ENCODE measurements around the gene CDKN1A.
A peak's percentile ranks its signal among the peaks of the same experiment; 100 is the strongest.
"Not testable (repeated sequence)": the region's sequence is repeated elsewhere in the genome, so short reads cannot be mapped to it uniquely, and the experiment has no call there.

CDKN1A gene

DNA sequence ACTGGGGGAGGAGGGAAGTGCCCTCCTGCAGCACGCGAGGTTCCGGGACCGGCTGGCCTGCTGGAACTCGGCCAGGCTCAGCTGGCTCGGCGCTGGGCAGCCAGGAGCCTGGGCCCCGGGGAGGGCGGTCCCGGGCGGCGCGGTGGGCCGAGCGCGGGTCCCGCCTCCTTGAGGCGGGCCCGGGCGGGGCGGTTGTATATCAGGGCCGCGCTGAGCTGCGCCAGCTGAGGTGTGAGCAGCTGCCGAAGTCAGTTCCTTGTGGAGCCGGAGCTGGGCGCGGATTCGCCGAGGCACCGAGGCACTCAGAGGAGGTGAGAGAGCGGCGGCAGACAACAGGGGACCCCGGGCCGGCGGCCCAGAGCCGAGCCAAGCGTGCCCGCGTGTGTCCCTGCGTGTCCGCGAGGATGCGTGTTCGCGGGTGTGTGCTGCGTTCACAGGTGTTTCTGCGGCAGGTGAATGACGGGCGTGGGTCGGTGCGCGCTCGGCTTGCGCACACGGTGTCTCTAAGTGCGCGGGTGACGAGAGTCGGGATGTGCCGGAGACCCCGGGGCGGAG lies at the start of gene CDKN1A:
Gene CDKN1A, plus strand, starts transcription at position 227 of the 555 bp plus-strand sequence. CDS start 5,388 bp downstream, outside the sequence.
- DNase-seq, result peak; percentile 75 to 82

DNA sequence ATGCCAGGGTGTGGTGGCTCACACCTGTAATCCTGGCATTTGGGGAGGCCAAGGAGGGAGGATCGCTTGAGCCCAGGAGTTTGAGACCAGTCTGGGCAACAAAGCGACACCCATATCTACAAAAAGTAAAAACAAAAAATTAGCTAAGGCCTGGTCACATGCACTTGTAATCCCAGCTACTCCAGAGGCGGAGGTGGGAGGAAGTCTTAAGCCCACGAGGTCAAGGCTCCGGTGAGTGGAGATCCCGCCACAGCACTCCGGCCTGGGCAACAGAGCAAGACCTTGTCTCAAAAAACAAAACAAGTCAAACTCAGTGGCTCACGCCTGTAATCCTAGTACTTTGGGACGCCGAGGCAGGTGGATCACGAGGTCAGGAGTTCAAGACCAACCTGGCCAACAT lies 48.7 kb upstream of the CDKN1A start:
- DNase-seq, result no peak

DNA sequence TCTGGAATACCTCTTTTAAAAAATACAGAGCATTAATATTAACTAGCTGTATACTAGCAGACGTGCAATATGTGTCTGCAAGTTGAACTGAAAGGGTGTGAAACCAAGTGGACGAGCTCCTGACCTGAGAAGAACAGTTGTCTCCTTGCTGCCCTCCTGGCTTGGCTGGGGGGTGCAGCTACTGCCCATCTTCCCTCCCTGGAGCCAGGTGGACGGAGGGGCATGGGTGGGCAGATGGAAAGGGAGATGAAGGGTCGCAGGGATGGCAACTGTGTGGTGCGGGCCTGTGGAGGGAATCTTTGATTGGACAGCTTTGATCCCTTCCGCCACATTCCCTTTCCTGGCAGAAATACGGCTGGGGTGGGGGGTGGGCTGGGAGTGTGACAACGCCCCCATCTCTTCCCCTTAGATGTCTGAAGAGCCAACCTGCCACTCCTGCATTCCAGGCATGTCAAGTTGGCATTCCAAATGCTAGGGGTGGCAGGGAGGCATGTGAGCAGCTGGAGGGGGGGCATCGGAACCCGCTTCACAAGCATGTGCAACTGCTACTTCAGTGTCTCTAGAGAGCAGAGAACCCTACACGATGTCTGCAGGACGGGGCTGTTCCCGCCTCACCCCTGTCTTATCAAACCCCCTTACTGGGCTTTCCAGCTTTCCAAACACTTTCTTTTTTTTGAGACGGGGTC lies 47.0 kb upstream of the CDKN1A start:
- DNase-seq, result no peak

DNA sequence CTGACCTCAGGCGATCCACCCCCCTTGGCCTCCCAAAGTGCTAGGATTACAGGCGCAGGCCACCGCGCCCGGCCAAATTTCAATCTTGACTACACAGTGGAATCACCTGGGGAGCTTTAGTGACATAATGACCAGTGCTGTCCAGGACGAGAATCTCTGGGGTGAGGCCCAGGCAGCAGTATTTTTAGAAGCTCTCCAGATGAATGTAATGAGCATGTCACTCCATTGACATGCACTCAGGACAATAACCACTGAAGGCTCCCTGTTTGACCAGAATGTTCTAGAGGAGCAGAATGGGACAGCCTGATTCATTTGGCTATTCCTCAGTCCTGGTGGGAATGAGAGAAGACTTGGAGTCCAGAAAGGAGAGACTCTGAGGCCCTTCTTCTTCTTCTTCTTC lies 45.1 kb upstream of the CDKN1A start:
- no peak for DNase-seq

DNA sequence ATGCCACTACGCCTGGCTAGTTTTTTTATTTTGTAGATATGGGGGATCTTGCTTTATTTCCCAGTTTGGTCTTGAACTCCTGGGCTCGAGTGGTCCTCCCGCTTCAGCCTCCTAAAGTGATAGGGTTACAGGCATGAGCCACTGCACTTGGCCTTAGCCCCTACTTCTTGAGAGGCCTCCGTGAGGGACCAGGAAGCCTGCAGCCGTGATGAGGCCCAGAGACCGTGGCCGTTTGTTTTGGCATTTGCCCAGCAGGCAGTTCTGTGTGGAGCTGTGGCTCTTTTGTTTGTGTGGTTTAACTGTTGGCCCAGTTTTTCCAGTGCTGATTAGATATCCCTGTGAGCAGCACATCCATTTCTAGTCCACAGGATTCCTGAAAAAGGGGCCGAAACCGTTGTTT lies 44.6 kb upstream of the CDKN1A start:
- DNase-seq, result no peak

DNA sequence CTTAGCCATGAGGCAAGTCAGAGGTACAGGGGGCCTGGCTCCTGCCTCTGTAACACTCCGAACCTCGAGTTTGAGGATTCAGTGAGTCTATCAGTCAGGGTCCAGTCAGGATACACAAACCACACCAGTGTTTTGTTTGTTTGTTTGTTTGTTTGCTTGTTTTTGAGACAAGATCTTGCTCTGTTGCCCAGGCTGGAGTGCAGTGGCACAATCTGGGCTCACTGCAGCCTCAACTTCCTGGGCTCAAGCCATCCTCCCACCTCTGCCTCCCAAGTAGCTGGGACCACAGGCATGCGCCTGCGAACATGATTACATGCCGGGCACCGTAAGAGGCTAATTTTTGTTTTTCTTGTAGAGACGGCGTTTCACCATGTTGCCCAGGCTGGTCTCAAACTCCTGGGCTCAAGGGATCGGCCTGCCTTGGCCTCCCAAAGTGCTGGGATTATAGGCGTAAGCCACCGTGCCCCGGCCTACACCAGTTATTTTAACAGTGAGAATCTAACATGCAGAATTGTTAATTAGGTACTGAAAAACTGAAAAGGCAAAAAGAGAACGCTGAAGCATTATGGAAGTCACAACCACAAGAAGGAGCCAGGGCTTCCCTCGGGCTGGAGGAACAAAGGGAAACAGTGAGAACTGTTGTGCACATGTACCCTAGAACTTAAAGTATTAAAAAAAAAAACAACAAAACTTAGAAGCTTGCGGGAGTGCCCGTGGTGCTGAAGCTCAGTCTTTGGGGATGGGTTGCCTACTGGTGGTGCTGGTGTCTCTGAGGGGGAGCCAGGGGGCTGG lies 44.0 kb upstream of the CDKN1A start:
- DNase-seq, result no peak

DNA sequence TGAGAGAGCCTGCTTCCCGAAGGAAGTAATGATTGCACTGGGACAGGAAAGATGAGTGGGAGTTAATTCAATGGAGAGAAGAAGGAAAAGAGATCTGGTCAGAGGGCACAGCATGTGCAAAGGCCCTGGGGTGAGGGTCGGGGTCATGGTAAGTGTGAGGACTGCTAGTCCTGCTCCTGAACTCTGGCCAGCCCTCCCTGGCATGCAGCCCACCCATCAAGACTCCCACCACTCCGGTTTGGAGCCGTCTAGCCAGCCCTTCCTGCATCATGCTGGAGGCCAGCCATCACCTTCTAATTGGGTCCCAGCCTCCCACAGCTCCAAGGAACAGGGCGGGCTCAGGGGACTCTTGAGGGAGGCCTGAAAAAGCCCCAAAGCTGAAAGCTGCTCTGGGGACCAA lies 42.2 kb upstream of the CDKN1A start:
- no peak for DNase-seq

DNA sequence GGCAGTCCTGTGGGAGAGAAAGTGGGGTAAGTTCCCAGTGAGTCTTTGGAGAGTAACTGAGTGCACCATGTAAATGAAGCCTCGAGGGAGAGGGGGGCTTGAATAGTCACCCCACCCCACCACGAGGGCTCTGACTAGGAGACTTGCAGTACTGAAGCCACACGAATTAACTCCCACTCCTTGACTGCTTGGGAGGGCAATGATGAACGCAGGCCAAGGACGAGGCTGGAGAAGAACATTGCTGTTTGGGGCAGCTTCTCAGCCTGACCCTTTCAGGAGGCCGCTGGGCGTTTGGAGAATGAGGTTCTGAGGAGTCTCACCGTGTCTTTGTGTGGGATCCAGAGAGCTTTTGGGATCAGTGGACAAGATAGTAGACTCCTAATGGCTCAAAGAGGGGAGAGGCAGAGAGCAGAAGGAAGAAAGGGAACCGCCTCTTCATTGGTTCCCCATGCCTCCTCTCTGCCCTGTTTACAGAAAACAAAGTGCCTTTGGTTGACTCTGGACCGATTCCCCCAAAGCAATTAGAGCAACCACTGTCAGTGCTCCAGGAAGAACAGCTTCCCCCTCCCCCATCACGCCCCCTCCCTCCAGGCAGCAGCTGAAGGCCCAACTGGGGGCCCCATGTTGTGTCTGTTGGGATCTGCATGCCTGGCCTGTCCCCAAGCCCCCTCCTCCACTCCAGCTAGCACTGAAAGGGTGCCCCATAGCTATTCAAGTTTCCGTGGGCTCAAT lies 41.7 kb upstream of the CDKN1A start:
- DNase-seq, result no peak

DNA sequence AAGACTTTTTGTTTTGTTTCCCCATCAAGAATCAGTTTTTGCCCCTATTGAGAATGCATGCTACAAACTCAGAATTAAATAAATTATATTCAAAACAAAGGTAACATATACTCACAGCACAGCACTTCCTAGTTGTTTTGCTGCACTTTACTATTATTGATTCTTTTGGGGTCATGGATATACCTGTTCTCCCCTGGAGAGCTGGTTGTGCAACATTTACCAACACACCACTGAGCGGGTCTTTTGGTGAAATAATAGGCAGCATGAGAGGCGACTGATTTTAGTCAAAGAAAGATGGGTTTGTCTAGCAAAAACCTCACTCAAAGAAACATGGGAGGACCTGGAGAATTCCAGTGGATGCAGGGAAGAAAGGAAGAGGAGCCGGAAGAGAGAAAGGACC lies 39.9 kb upstream of the CDKN1A start:
- no peak for DNase-seq

DNA sequence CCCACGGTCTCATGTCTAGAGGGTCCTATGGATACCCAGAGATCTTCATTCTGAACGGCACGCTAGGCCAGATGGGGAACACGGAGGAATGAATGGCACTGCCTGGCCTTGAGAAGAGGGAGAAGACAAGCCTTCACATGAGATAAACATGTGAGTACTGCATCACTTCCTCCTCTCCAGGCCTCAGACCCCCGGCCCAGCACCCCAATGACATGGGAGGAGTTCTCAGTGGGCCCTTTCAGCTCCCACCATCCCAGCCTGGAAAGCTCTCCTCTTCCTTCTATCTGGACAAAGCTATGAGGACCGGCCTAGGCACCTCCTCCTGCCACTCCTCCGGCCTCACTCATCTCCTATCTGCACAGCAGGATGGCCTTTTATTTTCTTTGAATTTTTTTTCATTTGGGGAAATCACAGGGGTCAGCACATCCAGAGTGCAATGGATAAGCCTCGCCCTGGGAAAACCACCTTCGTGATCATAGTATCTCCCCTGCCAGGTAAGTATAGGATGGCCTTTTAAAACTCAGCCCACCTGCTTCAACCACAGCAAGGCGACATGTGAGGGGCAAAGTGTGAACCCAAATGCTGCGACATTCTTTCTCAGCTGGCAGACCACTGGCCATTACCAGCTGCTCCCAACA lies 39.2 kb upstream of the CDKN1A start:
- DNase-seq, result no peak

DNA sequence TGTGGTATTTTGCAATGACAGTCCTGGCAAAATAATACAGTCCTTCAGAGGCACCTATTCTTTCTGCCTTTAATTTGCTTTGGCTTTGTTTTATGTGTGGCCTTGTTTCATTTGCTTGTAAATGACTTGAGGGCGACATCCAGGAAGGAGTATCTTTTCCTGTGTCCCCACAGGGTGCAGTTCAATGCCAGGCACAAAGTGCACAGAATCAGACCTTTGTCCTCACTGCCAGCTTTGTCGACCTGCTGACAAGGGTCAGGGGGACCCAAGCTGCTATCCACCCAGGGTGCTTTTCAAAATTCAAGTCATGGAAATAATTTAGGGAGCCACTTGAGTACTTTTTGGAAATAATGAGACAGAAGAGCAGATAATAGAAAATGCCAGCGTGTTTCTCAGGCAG lies 37.0 kb upstream of the CDKN1A start:
- DNase-seq, result no peak

DNA sequence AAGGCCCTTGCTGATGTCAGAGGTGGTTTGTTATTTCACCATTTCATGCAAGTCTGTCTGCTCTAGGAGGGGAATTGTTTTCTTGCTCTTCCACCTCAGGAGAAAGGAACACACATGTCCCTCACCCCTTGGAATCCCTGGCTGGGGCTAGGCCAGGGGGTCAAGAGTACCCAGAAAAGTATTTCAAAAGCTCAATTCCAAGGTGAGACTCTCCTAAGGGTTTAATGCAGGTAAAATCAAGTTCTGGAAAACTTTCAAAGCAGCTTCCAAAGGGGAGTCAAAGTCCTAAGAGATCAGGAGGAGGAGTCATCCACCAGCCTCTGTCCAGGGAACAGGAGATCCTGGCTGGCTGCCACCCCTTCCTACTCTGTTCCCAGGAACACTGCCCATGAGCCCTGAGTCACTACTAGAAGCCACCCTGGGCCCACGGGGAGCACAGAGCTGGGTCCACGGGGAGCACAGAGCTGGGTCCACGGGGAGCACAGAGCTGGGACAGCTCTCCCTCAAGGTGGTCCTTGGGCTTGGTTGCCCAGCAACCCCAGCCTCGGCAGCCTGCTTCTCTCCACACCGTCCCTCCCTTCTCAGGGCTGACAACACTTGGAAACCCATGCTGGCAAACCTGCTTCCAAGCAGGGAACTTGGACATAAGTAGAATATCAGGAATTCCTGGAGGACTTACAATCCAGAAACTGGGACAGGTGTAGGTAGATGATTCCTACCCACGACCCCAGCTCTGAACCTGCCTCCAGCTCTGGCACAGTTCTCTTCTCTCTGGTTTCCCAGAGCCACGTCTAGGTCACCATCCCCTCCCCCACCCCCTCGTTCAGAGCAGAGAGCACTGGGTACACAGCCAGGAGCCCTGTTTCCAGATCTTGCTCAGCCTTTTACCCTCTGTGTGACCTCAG lies 35.3 kb upstream of the CDKN1A start:
- no peak for DNase-seq

DNA sequence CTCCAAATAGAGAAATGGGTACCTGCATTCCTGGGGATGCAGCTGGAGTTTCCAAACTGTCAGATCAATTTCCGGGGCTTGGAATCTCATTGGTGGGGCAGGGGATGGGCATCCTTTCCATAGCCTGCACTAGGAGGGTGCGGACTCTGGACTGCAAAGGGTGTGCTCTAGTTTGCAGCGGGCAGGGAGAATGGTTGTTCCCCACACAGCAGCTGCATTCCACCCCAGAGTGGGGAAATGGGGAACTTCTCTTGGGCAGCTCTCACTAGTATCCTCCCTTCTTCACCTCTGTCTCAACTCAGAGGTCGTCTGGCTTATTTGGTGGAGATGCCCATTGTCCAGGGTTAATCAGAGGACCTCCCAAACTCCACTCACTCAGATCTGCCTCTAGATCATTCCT lies 34.5 kb upstream of the CDKN1A start:
- no peak for DNase-seq

DNA sequence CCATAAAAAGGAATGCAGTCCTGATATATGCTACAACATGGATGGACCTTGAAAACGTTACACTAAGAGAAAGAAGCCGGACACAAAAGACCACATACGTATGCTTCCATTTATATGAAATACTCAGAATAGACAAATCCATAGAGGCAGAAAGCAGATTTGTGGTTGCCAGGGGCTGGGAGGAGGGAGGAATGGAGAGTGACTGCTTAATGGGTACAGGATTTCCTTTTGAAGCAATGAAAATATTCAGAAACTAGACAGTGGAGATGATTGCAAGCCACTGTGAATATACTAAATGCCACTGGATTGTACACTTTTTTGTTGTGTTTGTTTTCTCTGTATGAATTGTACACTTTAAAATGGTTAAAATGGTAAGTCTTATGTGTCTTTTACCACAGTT lies 29.4 kb upstream of the CDKN1A start:
- DNase-seq, result no peak

DNA sequence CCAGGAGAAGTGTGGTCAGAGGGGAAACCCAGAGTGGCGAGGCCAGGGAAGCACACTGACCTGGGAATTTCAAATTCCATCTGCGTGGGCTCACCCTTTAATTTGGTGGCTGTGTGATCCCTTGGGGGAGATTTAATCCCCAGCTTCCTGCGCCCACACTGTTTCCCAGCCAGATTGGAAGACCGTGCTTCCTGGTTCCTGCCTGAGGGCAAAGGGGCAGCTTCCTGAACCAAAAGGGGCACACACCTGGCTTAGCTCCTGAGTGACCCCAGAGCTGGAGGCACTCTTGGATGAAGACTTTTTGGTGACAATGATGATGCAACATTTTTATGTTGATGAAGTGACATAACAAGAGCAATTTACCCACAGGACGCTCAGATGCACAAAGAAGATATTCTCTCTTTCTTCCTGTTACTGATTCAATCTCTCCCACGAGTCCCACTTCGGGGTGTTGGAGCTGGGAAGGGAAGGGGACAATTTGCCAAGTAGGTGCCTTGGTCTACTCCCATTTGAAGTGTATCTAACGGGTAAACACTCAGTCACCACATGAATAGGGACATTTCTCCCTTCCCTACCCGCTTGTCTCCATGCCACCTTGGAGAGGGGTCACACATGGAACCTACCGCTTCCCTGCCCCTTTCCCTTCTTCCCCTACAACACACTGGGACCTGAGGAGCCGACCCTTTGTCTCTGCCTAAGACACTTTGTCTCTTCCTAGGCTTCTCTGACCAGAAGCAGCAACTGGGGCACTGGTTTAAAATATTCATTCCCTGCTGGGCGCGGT lies 28.6 kb upstream of the CDKN1A start:
- no peak for DNase-seq

DNA sequence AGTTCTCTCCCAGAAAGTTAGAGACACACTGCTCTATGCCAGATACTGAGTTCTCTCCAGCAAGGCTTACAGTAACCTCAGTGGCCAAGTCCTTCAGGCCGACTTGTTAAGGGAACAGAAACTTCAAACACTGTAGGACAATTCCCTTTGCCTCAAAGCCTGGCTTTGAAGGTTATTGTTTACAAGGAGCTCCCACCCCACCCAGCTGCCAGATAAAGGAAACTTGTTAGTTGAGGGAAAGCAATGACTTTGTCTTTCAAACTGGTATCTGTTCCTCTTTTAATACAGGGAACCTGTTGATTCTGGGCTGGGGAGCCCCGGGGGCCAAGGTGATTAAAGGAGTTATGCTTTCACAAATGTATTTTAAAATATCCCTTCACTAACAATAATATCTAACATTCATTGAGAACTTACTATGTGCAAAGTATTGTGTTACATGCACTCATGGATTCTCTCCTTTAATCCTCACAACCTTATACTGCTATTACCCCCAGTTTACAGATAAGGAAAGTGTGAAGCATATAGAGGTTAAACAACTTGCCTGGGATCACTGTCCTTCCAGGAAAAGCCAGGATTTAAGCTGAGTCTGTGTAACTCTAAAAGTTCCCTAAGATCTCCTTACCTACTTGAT lies 27.6 kb upstream of the CDKN1A start:
- no peak for DNase-seq

DNA sequence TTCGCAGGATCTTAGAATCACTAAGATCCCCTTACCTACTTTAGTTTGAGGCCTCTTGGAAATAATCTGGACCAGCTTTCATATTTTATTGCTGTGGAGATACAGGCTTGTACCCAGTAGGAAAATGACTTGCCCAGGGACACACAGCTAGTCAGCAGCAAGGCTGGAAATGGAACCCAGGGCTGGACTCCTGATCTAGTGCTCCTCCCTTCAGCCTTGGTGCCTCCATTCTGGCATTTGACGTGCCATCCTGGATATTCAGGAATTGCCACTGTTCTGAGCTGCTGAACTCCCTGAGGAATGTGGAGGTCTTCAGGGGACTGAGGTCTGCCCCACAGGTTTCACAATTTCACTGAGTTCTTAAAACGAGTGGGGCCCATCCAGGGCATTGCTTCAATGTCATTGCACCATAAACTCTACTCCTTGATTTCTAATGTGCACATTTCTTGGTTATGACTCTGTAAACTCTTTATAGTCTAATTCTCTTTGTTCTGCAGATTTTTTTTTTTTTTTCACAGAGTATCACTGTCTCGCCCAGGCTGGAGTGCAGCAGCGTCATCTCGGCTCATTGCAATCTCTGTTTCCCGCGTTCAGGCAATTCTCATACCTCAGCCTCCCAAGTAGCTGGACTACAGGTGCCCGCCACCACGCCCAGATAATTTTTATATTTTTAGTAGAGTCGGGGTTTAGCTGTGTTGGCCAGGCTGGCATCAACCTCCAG lies 26.7 kb upstream of the CDKN1A start:
- no peak for DNase-seq

DNA sequence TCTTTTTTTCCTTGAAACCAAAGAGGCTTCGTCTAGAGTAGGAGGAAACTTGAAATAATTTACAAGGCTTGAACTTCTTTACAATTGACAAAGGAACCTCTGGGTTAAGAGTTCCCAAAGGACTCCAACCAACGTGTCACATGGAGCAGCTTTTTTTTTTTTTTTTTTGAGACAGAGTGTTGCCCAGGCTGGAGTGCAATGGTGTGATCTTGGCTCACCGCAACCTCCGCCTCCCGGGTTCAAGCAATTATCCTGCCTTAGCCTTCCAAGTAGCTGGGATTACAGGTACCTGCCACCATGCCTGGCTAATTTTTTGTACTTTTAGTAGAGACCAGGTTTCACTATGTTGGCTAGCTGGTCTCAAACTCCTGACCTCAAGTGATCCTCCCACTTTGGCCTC lies 24.0 kb upstream of the CDKN1A start:
- not testable (repeated sequence) for DNase-seq

DNA sequence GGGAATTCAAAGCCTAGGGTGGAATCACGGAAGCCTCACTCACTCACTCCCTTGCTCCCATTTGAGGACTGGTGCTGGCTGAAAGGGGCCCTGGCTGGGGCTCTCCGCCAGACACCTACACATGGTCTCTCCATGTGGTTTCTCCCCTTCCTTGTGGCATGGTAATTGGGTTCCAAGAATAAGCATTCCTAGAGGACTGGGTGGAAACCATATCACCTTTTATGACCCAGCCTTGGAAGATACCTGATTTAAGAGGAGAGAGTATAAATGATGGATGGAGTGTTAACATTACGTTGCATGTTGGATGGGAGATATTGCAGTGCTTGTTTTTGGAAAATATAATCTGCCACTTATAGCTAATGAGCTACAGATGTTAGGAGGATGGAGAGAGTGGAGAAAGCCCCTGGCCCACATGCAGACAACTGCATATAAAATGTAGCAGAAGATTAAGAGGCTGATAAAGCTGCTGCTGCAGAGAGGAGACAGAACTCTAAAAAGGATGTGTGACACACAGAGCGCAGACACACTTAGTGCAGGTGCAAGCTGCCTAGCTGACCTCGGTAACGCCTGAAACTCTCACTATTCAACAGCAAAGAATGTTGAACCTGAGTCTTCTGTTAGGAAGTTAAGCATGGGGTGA lies 23.3 kb upstream of the CDKN1A start:
- no peak for DNase-seq

All from stimulated activated CD4-positive, alpha-beta T cell treated with anti-CD3 and anti-CD28 coated beads, Interleukin-2, amount 100 ng/mL, for 24 hours (primary cell).